ENCODE data around the gene EP400.

Gene EP400

DNA sequence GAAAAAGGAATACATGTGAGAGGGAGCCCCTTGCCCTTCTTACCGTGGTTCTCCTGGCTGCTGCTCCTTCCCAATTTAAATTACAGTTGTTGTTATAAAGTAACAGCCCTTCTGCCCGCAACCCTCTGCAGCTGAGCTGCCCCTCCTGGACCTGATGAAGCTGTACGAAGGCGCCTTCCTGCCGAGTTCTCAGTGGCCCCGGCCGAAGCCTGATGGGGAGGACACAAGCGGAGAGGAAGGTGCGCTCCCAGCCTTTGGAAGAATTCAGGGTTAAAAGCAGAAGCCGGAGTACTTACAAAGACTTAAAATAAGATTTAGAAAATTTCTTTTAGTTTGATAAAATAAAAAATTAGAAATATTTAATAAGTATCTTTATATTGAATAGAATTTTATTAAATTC is 55.2 kb downstream of the EP400 start:
- TF ChIP-seq, protein P1, sequence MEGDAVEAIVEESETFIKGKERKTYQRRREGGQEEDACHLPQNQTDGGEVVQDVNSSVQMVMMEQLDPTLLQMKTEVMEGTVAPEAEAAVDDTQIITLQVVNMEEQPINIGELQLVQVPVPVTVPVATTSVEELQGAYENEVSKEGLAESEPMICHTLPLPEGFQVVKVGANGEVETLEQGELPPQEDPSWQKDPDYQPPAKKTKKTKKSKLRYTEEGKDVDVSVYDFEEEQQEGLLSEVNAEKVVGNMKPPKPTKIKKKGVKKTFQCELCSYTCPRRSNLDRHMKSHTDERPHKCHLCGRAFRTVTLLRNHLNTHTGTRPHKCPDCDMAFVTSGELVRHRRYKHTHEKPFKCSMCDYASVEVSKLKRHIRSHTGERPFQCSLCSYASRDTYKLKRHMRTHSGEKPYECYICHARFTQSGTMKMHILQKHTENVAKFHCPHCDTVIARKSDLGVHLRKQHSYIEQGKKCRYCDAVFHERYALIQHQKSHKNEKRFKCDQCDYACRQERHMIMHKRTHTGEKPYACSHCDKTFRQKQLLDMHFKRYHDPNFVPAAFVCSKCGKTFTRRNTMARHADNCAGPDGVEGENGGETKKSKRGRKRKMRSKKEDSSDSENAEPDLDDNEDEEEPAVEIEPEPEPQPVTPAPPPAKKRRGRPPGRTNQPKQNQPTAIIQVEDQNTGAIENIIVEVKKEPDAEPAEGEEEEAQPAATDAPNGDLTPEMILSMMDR (IDR thresholded peaks at IDR 0.05; ENCODE audit: low read depth, low read length) = no peak
- no peak overlapping the region for H3K4me3 ChIP-seq (ENCODE audit: low read depth, low read length)

GRCh38 chr12:132006056-132006680 is 56.4 kb downstream of the EP400 start:
- TF ChIP-seq, protein P1 (IDR thresholded peaks at IDR 0.05; ENCODE audit: low read depth, low read length) = no peak
- no peak overlapping the region for H3K4me3 ChIP-seq (ENCODE audit: low read depth, low read length)

- TF ChIP-seq, protein P1 (IDR thresholded peaks at IDR 0.05; ENCODE audit: low read depth, low read length) = no peak
- no peak overlapping the region for H3K4me3 ChIP-seq (ENCODE audit: low read depth, low read length)
Observed at GRCh38 chr12:132007041-132007440, 57.3 kb downstream of the EP400 start.

GRCh38 chr12:132009336-132009859 is 59.7 kb downstream of the EP400 start:
- H3K4me3 ChIP-seq (ENCODE audit: low read depth, low read length) = no peak overlapping the region

GRCh38 chr12:132012919-132013568 is 63.3 kb downstream of the EP400 start:
- H3K4me3 ChIP-seq (ENCODE audit: low read depth, low read length) = no peak overlapping the region
- TF ChIP-seq, protein P1 (IDR thresholded peaks at IDR 0.05; ENCODE audit: low read depth, low read length) = no peak

More at GRCh38 chr12:132009336-132009859, 59.7 kb downstream of the EP400 start:
- TF ChIP-seq, protein P1 (IDR thresholded peaks at IDR 0.05; ENCODE audit: low read depth, low read length) = no peak

- H3K4me3 ChIP-seq (ENCODE audit: low read depth, low read length) = no peak overlapping the region
- TF ChIP-seq, protein P1 (IDR thresholded peaks at IDR 0.05; ENCODE audit: low read depth, low read length) = no peak
Observed at GRCh38 chr12:132014092-132014914, 64.6 kb downstream of the EP400 start.

Data from WI38 (cell line).